HG03175 (cell line): ENCODE measurements around the gene PAM.
"Not testable (repeated sequence)": the region's sequence is repeated elsewhere in the genome, so short reads cannot be mapped to it uniquely, and the experiment has no call there.

Experiments
- ATAC-seq: cut with Tn5 transposase; IDR thresholded peaks from one replicate; pipeline ENCODE4 v1.9.1; 2021; ENCODE audit warnings: mild to moderate bottlenecking, moderate library complexity; ENCODE audit not compliant: unreplicated experiment

PAM gene

DNA sequence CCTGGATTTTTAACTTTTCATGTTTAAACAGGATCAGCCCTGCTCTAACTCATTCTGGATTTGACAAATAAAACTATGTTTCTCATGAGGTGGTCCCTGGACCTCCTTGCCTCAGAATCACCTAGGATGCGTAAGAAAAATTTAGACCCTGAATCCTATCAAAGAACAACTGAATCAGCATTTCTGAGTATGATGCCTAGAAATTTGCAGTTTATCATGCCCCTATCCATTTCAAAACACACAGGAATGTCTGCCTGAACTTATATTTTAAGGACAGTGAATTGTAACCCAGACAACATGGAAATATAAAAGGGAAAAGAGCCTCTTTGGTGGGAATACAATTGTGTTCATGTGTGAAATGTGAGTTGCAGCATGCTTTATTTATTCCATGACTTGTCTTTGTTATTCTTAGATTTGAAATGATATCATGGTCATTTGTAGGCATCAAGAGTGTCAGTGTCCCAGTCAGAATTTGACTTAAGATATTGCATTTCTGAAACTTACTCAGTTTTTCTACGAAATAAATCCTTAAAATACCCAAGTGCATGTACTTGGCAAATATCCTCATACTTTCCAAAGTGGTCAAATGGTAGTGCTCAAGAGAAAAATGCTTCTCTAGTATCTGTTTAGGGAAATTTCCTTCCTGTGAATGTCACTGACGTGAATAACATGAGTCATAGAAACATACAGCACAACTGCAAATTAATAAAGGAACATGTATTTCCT is 220.5 kb downstream of the PAM start:
- ATAC-seq = no peak

DNA sequence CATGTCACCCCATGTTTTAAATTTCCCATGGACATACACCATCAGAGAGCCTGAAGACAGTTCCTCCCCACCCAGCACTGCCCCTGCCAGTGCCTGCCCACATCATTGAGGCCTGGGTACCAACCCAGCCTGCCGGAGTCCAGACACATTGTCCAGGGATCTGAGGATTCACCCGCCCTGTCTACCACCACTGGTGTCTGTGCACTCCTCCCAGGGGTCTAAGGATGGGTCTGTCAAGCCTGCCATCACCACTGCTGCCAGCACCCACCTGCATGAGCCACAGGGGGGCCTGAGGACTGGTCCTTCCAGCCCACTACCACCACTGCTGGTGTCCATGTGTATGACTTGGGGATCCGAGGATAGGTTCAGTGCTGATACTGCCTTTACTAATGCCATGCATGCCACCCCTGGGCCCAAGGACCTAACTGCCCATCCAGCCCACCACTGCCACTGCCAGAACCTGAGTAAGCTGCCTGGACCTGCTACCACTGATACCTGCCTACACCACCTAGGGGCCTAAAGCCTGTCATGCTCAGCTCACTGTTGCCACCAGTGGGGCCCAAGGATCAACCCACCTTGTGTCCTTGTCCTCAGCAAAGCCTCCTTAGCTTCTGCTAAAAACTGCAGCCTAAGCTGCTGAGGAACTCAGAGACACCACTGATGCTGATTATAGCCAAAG is 227.0 kb downstream of the PAM start:
- ATAC-seq = no peak

DNA sequence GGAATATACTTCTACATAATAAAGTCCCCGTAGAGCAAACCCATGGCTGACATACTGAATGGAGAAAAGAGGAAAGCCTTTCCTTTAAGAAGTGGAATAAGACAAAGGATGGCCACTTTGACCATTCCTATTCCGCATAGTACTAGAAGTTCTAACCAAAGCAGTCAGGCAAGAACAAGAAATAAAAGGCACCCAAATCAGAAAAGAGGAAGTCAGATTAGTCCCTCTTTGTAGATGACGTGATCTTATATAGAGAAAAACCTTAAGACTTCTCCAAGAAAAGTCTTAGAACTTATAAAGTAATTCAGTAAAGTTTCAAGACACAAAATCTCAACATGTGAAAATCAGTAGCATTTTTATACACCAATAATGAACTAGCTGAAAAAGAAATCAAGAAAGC is 231.0 kb downstream of the PAM start:
- no peak for ATAC-seq

DNA sequence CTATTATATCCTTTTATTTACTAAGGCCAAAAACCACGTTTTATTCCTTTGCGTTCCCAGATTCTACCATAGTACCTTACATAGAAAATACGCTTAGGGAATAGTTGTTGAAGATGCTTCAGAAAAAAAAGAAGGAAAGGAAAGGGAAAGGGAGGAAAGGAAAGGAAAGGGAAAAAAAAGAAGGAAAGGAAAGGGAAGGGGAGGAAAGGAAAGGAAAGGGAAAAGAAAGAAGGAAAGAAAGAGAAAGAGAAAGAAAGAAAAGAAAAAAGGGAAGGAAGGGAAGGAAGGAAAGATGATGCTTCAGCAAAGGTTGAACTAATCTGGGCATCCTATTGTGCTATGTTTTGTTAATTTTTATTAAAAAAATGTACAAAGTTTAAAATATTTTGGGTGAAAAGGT is 233.4 kb downstream of the PAM start:
- ATAC-seq = no peak

DNA sequence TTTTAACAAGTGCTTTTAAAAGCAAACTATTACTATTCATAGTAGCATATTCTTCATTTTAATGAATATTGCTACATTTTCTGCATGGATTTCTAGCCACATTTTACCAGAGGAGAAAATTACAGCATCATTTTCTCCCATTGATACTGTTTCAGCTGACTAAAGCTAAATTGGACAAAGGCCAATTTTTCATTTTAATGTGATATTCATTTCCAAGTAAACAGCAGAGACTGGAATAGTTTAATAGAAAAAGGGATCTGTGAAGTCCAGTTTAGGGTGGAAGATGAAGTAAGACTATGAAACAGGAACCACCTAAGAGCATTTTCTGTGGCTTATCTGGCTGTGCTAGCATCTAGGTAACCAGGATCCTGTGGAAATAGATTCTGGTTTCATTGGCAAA is 236.7 kb downstream of the PAM start:
- no peak for ATAC-seq

DNA sequence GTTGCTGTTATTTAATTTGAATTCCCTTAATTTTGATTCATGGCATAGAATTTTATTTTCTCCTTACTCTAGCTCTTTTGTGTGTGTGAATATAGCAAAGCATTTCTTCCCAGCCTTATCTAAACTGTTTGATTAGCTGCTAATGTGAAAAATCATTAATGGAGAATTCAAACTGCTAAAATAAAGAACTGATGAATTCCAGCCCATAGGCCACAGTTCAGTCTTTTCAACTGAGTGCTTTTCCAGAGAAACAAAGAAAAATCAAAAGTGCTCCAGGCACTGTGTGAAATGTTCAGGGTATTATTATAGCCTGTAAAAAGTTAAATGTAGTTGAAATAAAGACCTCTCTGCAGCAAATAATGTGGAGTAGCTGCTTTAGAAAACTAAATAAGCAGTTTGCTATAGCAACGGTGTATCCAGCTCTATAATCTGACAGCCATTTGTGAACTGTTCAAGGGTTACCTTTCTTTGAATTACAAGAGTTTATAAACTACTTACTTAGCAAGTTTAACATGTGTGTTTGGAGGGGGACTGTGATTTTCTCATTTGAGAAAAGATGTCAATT is 241.0 kb downstream of the PAM start:
- no peak for ATAC-seq

DNA sequence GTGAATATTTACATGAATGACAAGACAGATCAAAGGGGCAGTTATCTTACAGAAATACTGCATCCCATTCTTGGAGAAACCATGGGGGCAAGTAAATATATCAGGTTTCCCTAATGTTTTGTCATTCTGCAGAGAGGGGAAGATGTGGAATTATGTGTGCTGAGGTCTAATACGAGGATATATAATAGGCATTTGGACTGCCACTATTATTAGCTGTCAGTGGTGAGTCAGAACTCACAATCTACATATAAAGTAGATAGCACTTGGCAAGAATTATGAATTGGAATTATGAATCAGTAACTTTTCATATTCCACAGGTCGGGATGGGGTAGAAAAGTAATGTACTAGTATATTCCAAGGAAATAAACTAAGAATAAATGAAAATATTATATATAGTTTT is 243.1 kb downstream of the PAM start:
- no peak for ATAC-seq

DNA sequence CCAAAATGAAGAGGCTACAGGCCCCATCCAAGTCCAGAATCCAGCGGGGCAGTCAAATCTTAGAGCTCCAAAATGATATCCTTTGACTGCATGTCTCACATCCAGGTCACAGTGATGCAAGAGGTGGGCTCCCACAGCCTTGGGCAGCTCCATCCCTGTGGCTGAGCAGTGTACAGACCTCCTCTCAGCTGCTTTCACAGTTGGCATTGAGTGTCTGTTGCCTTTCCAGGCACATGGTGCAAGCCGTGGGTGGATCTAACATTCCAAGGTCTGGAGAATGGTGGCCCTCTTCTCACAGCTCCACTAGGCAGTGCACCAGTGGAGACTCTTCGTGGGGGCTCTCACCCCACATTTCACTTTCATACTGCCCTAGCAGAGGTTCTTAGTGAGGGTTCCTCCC is 244.1 kb downstream of the PAM start:
- no peak for ATAC-seq

DNA sequence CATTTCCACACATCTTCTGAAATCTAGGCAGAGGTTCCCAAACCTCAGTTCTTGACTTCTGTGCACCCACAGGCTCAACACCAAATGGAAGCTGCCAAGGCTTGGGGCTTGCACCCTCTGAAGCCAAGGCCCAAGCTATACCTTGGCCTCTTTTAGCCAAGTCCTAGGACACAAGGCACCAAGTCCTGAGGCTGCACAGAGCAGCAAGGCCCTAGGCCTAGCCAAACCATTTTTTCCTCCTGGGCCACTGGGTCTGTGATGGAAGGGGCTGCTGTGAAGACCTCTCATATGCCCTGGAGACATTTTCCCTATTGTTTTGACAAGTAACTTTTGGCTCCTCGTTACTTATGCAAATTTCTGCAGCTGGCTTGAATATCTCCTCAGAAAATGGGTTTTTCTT is 244.5 kb downstream of the PAM start:
- not testable (repeated sequence) for ATAC-seq

DNA sequence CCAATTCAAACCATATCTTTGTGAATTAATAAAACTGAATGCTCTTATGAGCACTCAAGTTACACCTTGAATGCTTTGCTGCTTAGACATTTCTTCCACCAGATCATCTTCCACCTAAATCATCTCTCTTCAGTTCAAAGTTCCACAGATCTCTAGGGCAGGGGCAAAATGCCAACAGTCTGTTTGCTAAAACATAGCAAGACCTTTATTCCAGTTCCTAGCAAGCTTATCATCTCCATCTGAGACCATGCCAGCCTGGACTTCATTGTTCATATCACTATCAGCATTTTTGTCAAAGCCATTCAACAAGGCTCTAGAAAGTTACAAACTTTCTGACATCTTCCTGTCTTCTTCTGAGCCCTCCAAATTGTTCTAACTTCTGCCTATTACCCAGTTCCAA is 245.0 kb downstream of the PAM start:
- no peak for ATAC-seq

DNA sequence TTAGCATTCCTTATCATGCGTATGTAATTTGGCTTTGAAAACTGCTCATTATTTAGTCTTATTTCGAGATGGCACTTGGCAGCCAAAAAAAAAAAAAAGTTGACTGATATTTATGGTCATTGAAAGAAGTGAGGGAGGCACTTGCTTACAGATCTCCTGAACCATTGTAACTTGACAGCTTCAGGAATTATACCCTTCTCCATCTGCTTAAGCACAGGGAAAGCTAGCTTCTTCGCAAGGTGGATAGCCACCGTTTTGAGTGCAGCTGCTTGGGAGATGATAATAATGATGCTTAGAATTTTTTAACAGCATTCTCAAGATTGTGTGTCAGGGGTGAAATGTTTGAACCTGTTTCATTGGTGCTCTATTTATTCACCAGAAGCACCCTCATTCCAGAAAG is 248.8 kb downstream of the PAM start:
- ATAC-seq = no peak

DNA sequence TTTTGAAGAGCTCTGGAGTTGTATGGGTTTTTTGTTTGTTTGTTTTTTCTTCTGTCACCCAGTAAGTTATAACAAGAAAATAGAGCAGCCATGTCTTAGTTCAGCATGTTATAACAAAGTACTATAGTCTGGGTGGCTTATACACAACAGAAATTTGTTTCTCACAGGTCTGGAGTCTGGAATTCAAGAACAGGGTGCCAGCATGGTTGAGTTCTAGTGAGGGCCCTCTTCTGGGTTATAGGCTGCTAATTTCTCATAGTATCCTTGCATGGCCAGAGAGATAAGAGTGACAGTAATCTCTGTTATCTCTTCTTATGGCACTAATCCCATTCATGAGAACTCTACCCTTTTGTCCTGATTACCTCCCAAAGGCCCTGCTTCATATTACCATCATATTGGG is 250.2 kb downstream of the PAM start:
- ATAC-seq = no peak

DNA sequence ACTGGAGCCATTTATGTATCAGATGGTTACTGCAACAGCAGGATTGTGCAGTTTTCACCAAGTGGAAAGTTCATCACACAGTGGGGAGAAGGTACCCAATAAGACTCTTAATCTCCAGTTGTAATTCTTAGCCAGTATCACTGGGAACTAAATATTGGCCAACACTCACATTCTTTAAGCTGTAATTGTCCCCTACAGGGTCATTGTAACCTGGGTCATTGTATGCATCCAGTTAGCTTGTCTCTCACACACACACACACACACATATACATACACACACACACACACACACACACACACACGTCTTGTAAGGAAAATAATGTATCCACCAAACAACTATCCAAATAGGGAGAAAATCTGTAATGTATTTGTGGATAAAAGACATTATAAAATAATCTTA is 251.8 kb downstream of the PAM start:
- no peak for ATAC-seq

DNA sequence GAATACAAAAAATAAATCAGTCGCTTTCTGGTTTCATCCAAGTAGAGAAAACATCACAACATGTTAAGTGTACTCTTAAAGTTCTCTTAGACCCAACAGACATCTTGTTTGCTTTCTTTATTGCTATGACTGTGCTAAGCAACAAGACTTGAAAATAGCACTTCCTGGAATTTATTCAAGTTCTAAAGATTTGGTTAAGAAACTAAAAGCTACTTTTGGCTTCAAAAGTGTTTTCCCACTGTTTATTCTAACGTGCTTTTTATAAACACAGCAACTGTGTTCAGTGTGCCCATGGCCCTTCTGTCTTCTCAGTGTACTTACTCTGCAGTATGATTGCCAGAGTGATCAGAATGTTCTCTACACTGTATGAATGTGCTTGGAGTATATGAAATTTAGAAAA is 255.1 kb downstream of the PAM start:
- ATAC-seq = no peak

DNA sequence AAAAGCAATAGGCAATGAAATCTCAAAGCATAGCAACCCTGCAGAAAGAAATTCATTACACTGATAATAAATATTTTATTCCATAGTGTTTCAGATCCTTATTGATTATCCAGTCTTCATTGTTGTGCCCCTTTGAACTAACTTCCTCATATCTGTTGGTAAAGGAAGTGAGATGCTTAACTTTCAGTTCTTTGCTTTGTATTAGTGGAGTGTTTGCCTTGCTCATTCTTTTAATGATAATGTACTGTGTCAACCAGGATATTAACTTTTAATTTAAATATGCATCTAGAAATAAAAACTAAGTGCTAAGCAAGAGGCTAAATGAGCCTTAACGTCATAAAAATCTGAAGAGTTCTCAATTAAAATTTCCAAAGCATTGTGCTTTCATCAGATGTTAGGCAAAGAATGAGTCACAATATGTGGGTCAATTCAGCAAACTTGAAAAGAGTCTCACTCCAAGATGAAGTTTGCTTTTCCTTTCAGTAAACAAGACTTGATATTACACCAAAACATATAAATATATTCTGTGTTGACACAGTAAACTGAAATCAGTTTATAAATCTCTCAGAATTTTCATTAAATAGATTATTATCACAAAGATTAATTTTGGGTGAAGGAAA is 258.9 kb downstream of the PAM start:
- ATAC-seq = no peak

DNA sequence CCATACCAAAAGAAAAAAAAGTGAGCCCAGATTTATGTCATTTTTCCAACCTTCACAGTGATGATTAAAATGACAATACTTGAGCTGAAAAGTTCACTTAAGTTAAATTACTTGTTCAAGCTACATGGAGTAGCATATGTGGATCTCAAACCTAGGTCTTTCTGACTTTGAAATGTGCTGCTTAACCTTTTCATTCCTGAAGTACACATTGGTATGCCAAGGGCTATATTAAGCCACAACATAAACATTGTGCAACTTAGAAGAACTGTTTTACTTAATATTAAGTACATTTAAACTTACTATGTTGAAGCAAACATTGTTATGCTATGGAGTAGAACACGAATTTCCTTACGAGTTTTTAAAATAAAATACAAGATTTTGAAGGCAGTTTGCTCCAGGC is 259.9 kb downstream of the PAM start:
- no peak for ATAC-seq

DNA sequence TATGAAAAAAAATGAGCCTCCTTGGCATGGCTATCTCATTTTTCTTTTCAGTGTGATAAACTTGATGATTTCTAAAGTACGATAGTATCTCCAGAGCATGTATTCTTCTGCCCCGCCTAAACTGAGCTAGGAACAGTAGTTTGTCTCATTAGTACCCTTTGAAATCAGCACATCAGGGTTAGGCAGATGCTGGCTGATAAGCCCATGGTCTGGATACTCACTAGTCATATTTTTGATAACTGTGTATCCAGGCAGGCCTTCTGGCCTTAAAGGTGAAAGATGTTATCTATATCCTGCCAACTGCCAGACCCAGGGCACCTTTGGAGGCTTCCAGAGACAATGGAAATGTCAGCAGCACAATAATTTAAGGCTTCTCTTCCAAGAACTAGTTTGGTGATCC is 261.1 kb downstream of the PAM start:
- ATAC-seq = no peak

DNA sequence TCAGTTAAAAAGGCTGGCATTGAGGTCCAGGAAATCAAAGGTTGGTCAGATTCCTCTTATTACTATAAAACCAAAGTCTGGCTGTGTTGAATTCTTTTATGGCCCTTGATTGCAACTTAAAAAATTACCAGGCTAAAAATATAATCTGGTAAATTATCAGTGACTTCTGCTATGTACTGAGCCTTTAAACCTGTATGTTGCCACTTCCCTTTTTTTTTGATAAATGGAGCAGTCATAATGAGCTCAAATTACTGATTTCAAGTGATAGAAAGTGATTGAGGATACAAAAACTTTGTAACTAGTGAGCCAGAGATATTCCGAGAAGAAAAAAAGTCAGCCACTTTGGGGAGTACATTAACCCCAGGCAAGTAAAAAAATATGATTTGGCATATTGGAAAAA is 264.7 kb downstream of the PAM start:
- ATAC-seq = no peak

DNA sequence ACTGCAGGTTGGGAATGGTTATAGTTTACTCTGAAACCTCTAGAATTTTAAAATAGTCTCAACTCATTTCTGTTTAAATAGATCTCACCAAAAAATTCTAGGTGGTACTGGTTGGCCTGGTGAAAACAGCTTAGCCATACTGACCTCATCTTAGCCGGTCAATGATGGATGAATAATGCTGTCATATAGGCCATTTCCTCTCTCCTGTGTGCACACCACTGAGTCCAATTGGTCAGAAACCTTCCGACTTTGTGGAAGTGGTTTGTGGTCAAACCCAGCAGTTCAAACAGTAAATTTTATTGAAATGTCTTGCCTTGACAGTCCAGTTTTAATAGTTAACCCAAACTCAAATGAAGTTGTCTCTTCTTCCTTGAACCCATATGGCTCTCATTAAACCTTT is 266.2 kb downstream of the PAM start:
- peak; percentile 97 for ATAC-seq

DNA sequence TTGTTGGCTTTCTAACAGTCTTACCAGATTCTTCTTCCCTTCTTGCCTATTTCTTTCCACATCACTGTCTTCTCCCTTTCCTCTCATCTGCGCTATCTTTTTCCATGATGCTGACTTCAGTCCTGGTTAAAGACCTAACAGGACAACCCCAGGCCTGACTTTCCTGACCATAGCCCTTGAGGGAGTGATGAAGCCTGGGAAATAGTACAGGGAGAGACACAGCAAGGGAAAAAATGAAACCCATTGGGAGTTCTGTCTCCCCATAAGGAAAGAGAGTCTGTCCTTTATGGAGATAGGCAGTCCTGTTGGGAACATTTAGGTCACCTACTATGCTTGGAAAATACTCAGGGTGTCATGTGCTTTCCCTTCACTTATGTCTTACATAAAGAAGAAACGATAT is 272.2 kb downstream of the PAM start:
- no peak for ATAC-seq

DNA sequence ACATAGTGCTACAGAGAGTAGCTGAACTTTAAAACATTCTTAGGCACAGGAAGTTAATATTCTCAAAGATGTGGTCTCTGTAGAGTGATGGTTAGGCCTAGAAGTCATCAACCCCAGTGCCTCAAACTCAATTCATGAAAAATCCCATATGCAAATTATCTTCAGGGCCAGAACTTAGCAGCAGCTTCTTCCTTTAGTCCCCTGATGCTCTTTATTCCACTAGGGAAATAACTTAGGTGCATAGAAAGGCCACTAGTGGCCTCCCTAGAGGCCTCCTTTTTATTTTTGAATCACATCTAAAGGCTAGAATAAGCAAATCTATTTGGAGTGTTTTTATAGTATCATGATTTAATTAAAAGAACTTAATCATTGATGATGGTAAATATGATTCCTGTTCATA is 276.5 kb downstream of the PAM start:
- no peak for ATAC-seq

DNA sequence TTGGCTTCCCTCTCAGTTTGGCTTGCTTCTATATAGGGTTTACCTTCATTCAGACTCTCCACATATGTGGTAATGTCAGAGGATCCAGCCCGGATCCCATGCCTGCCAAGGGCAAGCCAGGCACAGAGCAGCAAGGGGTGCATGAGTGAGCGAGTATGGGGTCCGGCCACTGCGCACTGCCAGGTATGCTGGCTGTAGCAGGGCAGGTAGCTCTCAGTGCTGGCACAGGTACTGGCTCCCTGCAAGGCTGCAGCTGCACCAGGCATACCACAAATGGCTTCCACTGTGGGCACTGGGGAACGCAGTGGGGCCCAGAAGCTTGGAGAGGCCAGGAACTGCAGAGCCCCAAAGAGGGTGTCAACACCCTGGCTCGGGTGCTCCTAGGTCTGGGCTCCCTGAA is 278.6 kb downstream of the PAM start:
- no peak for ATAC-seq
